Muscle layer of duodenum (tissue), 2 donors: ENCODE measurements around the gene ZNF385B.

ENCODE experiments used
- H3K27ac ChIP-seq: one replicate; pipeline ENCODE4 v1.7.0; 2013; ENCODE audit warnings: mild to moderate bottlenecking, low read length
- H3K27me3 ChIP-seq: one replicate; pipeline ENCODE4 v1.7.0; 2013; ENCODE audit warnings: low read depth, mild to moderate bottlenecking, control low read depth, low read length
- H3K36me3 ChIP-seq, 2 donors: one replicate each; pipeline ENCODE4 v1.7.0; 2013; ENCODE audit warnings: low read length in 2 of 2, control low read depth in 1 of 2, mild to moderate bottlenecking in 1 of 2; ENCODE audit not compliant: insufficient read depth in 2 of 2, control insufficient read depth in 1 of 2
- H3K4me1 ChIP-seq, 2 donors: one replicate each; pipeline ENCODE4 v1.7.0; 2013; ENCODE audit warnings: low read length in 2 of 2, mild to moderate bottlenecking in 2 of 2, control low read depth in 1 of 2, moderate library complexity in 1 of 2; ENCODE audit not compliant: insufficient read depth in 2 of 2, control insufficient read depth in 1 of 2
- H3K4me3 ChIP-seq, 2 donors: one replicate each; pipeline ENCODE4 v1.7.0; 2013; ENCODE audit warnings: low read length in 2 of 2, low read depth in 1 of 2, mild to moderate bottlenecking in 1 of 2
- H3K9me3 ChIP-seq, 2 donors: one replicate each; pipeline ENCODE4 v1.7.0; 2013; ENCODE audit warnings: low read length in 2 of 2, control low read depth in 1 of 2, mild to moderate bottlenecking in 1 of 2; ENCODE audit not compliant: control insufficient read depth in 1 of 2
- donor health status: healthy.

The ZNF385B gene

GRCh38 chr2:179578171-179578916 lies 283.1 kb downstream of the ZNF385B start:
- H3K36me3 ChIP-seq, result no peaks in the 10 kb centered on the region
- H3K27ac ChIP-seq, result no peak overlapping the region
- no peaks in the 10 kb centered on the region for H3K9me3 ChIP-seq
- no peaks in the 10 kb centered on the region for H3K27me3 ChIP-seq
- no peak overlapping the region for H3K4me3 ChIP-seq
- H3K4me1 ChIP-seq, result no peaks in the 10 kb centered on the region

DNA sequence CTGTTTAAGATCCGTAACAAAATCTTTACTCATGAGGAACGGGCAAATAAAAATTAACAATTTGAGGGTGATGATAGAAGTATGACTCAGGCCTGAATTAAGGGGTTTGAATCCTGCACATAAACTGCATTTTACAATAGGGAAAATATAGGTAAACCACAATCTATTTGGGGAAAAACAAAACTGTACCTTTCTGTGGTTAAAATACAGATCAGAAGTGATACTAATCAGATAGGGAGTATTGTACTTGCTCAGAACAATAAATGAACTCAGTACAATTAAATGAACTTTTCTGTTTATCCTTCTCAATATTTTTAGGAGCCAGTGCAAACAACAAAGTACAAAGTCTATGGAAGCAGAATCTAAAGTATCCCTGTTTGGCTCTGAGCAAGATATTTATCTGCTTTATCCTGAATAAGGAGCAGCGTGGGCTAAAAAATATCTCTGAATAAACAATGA lies 287.3 kb downstream of the ZNF385B start:
- Histone ChIP-seq H3K27ac (no peak overlapping the region), H3K9me3 (no peaks in the 10 kb centered on the region), H3K27me3 (no peaks in the 10 kb centered on the region), H3K4me3 (no peak overlapping the region), H3K4me1 (no peaks in the 10 kb centered on the region), H3K36me3 (no peaks in the 10 kb centered on the region)

DNA sequence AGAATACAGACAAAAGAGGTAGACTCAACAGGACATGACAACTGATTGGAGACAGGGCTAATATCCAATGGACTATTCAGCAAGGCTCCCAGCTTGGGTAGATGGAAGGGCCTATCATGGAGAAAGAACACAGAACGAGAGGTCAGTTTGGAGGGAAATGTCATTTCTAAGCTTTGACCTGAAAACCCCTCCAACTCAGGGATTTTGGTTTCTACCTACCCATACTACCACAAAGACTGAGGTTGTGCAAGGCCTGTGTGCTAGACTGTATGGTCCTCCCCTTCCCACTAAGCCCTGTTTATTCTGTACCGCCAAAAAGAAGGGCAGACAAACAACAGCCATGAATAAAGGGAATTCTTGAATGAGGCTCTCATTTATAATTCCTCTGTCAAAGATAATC lies 288.9 kb downstream of the ZNF385B start:
- Histone ChIP-seq H3K4me3 (no peak overlapping the region), H3K9me3 (no peaks in the 10 kb centered on the region), H3K27ac (no peak overlapping the region), H3K27me3 (no peaks in the 10 kb centered on the region), H3K4me1 (no peaks in the 10 kb centered on the region), H3K36me3 (no peaks in the 10 kb centered on the region)

DNA sequence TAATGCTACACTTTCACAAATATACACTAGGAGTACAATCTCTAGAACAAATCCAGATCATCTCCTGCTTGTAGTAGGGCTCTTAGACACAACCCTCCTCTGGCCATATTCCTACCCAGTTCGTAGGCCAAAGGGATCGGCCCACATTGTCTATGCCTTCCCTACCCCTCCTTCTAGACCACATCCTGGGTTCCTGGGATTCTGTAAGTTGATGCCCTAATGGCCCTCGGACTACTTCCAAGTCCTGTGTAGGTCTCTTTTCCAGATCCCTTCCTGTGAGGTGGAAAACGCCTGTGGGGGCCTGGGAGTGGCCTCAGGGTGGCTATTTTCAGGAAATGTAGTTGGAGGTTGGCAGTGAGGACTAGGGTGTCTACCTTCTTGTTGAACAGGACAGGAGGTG lies 289.7 kb downstream of the ZNF385B start:
- Histone ChIP-seq H3K36me3 (no peaks in the 10 kb centered on the region), H3K27me3 (no peaks in the 10 kb centered on the region), H3K4me3 (no peak overlapping the region), H3K9me3 (no peaks in the 10 kb centered on the region), H3K4me1 (no peaks in the 10 kb centered on the region), H3K27ac (no peak overlapping the region)

GRCh38 chr2:179571252-179571651 lies 290.2 kb downstream of the ZNF385B start:
- Histone ChIP-seq H3K9me3 (no peaks in the 10 kb centered on the region), H3K27ac (no peak overlapping the region), H3K4me3 (no peak overlapping the region), H3K36me3 (no peaks in the 10 kb centered on the region), H3K4me1 (no peaks in the 10 kb centered on the region), H3K27me3 (no peaks in the 10 kb centered on the region)

DNA sequence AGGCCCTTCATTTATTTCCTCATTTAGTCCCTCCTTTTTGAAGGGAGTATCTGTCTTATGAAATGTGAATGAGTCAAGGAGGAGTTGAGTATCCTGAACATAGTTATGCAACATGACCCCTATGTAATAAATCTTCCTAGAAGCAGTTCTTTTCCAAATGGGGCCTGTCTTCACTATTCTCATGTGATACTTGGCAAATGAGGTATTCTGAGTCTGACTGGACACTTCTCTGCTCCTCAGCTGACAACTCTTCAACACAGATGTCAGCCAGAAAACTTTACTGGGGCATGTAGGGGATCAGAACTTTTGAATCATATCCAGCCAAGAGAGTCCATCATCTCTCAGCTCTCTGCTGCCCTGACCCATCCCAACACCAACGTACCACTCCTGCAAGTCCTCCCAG lies 291.6 kb downstream of the ZNF385B start:
- H3K27ac ChIP-seq, result no peak overlapping the region
- no peaks in the 10 kb centered on the region for H3K27me3 ChIP-seq
- H3K36me3 ChIP-seq, result no peaks in the 10 kb centered on the region
- no peaks in the 10 kb centered on the region for H3K4me1 ChIP-seq
- no peak overlapping the region for H3K4me3 ChIP-seq
- no peaks in the 10 kb centered on the region for H3K9me3 ChIP-seq

DNA sequence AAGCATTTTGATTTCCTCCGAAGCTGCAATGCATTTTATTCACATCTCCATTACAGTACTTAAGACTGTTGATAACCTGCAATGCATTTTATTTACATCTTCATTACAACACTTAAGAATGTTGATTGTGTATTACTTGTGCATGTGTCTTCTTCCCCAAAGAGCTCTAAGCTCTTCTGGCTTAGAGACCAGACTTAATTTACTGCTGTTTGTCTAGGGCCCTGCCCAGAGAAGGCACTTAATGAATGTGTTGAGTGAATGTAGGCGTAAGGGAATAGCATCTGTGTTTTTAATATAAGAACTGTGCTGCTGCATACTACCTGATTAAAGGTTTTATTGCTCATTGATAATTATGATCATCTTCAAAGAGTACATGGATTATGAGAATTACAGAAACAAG lies 295.6 kb downstream of the ZNF385B start:
- H3K4me3 ChIP-seq, result no peak overlapping the region
- no peaks in the 10 kb centered on the region for H3K36me3 ChIP-seq
- no peaks in the 10 kb centered on the region for H3K9me3 ChIP-seq
- H3K4me1 ChIP-seq, result no peaks in the 10 kb centered on the region
- no peak overlapping the region for H3K27ac ChIP-seq
- no peaks in the 10 kb centered on the region for H3K27me3 ChIP-seq

DNA sequence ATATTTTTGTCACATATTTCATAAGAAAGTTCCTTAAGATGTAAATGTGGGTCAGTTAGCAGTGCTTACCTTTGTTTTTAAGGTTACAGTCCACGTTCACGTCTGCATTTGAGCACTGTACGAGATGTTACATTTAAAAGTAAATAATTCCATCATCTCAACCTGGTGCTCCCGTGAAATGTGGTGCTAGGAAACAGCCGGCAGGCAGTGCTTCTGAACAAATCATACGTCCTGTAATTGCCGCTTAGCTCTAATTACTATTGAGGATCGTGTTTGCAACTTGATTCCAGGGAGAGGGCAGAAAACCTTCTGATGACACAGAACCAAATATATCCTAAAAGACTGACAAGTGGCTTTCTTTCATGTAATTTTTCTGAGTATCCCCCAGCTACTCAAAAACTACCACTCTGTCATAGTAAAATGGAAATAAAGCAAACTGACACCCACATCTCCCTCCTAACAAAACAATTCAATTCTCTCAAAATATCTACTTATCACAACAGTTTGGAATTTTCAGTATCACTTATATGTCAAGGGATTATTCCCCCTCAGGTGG lies 299.0 kb downstream of the ZNF385B start:
- Histone ChIP-seq H3K27me3 (no peaks in the 10 kb centered on the region), H3K4me3 (no peak overlapping the region), H3K36me3 (no peaks in the 10 kb centered on the region), H3K4me1 (no peaks in the 10 kb centered on the region), H3K27ac (no peak overlapping the region), H3K9me3 (no peaks in the 10 kb centered on the region)

- Histone ChIP-seq H3K27me3 (no peaks in the 10 kb centered on the region), H3K9me3 (no peaks in the 10 kb centered on the region), H3K27ac (no peak overlapping the region), H3K4me1 (no peaks in the 10 kb centered on the region), H3K4me3 (no peak overlapping the region), H3K36me3 (no peaks in the 10 kb centered on the region)
Observed at GRCh38 chr2:179561702-179562101, 299.7 kb downstream of the ZNF385B start.

GRCh38 chr2:179560257-179560735 lies 301.1 kb downstream of the ZNF385B start:
- H3K27ac ChIP-seq, result no peak overlapping the region
- H3K9me3 ChIP-seq, result no peaks in the 10 kb centered on the region
- H3K36me3 ChIP-seq, result no peaks in the 10 kb centered on the region
- H3K4me3 ChIP-seq, result no peak overlapping the region
- no peaks in the 10 kb centered on the region for H3K27me3 ChIP-seq
- no peaks in the 10 kb centered on the region for H3K4me1 ChIP-seq

DNA sequence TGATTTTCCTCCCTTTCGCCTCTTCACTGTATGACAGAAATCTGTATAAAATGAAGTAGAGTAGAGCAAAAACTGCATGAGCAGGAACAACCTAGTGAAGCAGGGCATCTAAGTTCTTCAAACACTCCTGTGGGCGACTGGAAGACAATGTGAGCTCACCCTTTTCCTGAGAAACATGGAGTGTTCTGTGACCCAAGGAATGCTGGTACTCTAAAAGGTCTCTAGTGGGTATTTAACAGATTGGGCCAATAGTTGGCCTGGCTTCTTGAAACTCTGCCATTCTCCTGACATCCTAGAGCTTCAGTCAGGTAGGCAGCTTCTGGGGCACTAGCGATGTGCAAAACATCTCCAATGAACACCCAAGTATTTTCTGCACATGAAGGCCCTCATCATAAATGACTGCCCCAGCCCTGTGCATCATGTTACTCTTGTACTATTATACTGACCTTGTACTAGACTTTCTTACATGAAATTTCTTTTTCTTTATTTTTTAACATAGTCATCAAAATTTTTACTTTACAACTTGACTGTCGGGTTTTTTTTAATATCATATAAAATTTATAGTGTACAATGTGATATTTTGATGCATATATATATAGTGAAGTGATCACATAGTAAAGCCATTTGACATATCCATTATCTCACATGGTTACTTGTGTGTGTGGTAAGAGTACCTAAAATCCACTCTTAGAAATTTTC lies 302.2 kb downstream of the ZNF385B start:
- Histone ChIP-seq H3K9me3 (no peaks in the 10 kb centered on the region), H3K36me3 (no peaks in the 10 kb centered on the region), H3K27ac (no peak overlapping the region), H3K4me3 (no peak overlapping the region), H3K27me3 (no peaks in the 10 kb centered on the region), H3K4me1 (no peaks in the 10 kb centered on the region)
